NCI-H2029 (cell line): ENCODE results near the gene GALNT13.

ENCODE experiments used
- DNase-seq: peaks from one replicate; lab custom pipeline; 2025; lab: John Stamatoyannopoulos, UW

GALNT13 gene

GRCh38 chr2:153944800-153945199 is 73.1 kb downstream of the GALNT13 start:
- DNase-seq, result no peak

- no peak for DNase-seq
Observed at GRCh38 chr2:153946036-153946435, 74.3 kb downstream of the GALNT13 start.

GRCh38 chr2:153953761-153954160 is 82.0 kb downstream of the GALNT13 start:
- no peak for DNase-seq

- no peak for DNase-seq
Observed at GRCh38 chr2:153963256-153963655, 91.5 kb downstream of the GALNT13 start.

GRCh38 chr2:153967248-153967973 is 95.7 kb downstream of the GALNT13 start:
- no peak for DNase-seq

GRCh38 chr2:153971250-153971649 is 99.5 kb downstream of the GALNT13 start:
- DNase-seq, result no peak

- DNase-seq, result no peak
Observed at GRCh38 chr2:153971855-153972254, 100.1 kb downstream of the GALNT13 start.

GRCh38 chr2:153972412-153972811 is 100.7 kb downstream of the GALNT13 start:
- no peak for DNase-seq

GRCh38 chr2:153986488-153987229 is 114.9 kb downstream of the GALNT13 start:
- no peak for DNase-seq

GRCh38 chr2:153990771-153991170 is 119.0 kb downstream of the GALNT13 start:
- no peak for DNase-seq

- no peak for DNase-seq
Observed at GRCh38 chr2:154013514-154013913, 141.8 kb downstream of the GALNT13 start.

- DNase-seq, result no peak
Observed at GRCh38 chr2:154015233-154015632, 143.5 kb downstream of the GALNT13 start.

- no peak for DNase-seq
Observed at GRCh38 chr2:154029504-154029903, 157.8 kb downstream of the GALNT13 start.

GRCh38 chr2:154032220-154032619 is 160.5 kb downstream of the GALNT13 start:
- no peak for DNase-seq

- DNase-seq, result no peak
Observed at GRCh38 chr2:154046493-154046892, 174.8 kb downstream of the GALNT13 start.

GRCh38 chr2:154048905-154049304 is 177.2 kb downstream of the GALNT13 start:
- no peak for DNase-seq

GRCh38 chr2:154049561-154049960 is 177.8 kb downstream of the GALNT13 start:
- DNase-seq, result no peak

- DNase-seq, result no peak
Observed at GRCh38 chr2:154067124-154067523, 195.4 kb downstream of the GALNT13 start.

GRCh38 chr2:154078926-154079325 is 207.2 kb downstream of the GALNT13 start:
- DNase-seq, result no peak

- DNase-seq, result no peak
Observed at GRCh38 chr2:154092571-154092970, 220.8 kb downstream of the GALNT13 start.

GRCh38 chr2:154093856-154094255 is 222.1 kb downstream of the GALNT13 start:
- DNase-seq, result no peak

- no peak for DNase-seq
Observed at GRCh38 chr2:154097833-154098398, 226.2 kb downstream of the GALNT13 start.

- no peak for DNase-seq
Observed at GRCh38 chr2:154120706-154121105, 249.0 kb downstream of the GALNT13 start.
